ENCODE measurements around the gene FBXO31.

- TF ChIP-seq POLR2A (IDR thresholded peaks at IDR 0.05): no peak
- no peak for TF ChIP-seq CTCF (IDR thresholded peaks at IDR 0.05)
Observed at GRCh38 chr16:87351320-87351698, 32.3 kb downstream of the FBXO31 start.

Data from adrenal gland (tissue), 5 donors.